Body of pancreas (tissue), 4 donors: ENCODE results near the gene PHACTR3.

ENCODE experiments used
- CTCF ChIP-seq, 7 experiments: fragments of 450-650 bp in 4 of 7; fragments of 200-600 bp in 3 of 7; sonication (generic) in 3 of 7; IDR thresholded peaks; one replicate each; pipeline ENCODE4 v1.5.1; 2016 to 2019; ENCODE audit warnings: antibody characterized with exemption in 7 of 7
- POLR2A ChIP-seq, 3 donors: fragments of 450-650 bp; IDR thresholded peaks; one replicate each; pipeline ENCODE4 v1.6.1; 2016; ENCODE audit warnings: antibody characterized with exemption in 3 of 3, mild to moderate bottlenecking in 2 of 3

- TF ChIP-seq CTCF (IDR thresholded peaks at IDR 0.05) (no peak), POLR2A (IDR thresholded peaks at IDR 0.05) (no peak)
These were observed 159.7 kb downstream of the PHACTR3 start for GRCh38 chr20:59764037-59764436.
